HL-60/S4 treated with phorbol 12-myristate 13-acetate at 8.2 ng/mL for 4 days and 3 days (cell line): ENCODE measurements around the gene IKZF1.

Source experiments
- in situ Hi-C: fragments of 300-500 bp; cut with MboI; formaldehyde crosslinking; loops from 2 replicates; pipeline ENCODE4 v1.15.0; 2022; ENCODE audit warnings: low sequenced_read_pairs

Gene IKZF1

DNA sequence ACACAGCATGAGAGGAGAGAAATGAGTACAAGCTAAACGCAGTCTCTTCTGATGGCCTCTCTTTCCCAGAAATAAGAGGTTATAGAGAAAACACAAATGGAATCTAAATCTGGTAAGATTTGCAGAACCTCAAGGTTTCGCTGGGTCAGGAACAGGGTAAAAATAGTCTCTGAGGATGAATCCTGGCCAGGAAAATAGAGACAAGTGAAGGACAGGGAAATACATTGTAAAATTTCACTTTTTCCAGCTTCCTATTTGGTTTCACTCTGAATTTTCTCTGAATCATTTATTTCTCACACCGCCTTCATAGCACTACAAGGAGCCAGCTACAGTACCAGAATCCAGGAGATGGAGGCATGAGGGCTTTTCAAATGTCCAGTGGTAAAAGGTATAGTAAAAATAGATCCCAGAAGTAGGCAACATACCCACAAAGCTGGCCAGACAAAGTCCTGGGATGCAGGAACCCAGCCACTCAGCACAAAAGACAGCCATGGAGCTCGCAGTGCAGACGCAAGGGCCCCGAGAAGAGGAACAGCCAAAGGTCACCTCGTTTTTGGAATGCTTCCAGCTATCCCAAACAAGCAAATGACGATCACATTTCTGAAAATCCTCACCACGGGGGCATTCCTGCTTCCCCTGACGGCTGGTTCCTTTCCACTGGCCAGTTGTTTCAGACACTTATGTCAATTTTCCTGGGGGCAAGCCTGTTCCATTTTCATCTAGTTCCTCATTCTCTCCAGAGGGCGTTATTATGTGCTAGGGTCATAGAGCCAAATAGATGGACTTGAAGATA is 21.5 kb upstream of the IKZF1 start:
- in situ Hi-C loops: no loop called here

DNA sequence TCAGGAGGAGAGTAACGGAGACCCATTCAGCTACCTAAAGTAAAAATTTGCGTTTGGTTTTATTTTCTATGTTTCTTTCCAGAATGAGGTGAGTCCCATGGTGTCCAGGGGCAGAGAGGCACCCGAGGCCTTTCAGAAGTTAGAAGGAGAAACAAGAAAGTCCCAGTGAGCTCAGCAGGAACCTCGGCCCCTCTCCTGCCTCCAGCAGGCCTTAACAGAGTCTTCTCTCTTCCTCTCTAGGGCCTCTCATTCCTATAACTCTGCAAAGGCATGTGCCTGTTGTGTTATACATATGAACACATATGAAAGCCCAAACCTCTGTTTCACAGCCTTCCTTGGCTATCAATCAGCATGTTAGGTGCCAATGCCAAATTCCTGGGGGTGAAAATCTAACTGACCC is 20.8 kb upstream of the IKZF1 start:
- in situ Hi-C loops: no loop called here

DNA sequence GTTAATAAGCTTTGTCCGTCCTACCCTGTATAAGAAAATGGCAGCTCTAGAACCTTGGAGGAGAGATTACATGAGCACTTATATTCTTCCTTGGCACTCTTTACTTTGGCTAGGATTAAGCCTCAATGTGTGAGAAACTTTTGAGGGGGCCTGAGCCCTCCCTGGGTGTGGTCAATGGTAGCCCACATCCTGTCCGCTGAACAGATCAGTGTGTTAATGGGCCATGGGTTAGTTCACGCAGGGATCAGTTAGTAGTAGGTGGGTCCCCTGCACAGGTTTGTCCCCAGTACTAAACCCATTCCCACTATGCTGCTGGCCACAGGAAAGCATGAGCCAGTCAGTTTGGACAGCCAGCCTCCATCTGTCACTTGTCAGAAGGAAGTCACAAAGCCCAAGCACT is 20.2 kb upstream of the IKZF1 start:
- in situ Hi-C loops: no loop called here

DNA sequence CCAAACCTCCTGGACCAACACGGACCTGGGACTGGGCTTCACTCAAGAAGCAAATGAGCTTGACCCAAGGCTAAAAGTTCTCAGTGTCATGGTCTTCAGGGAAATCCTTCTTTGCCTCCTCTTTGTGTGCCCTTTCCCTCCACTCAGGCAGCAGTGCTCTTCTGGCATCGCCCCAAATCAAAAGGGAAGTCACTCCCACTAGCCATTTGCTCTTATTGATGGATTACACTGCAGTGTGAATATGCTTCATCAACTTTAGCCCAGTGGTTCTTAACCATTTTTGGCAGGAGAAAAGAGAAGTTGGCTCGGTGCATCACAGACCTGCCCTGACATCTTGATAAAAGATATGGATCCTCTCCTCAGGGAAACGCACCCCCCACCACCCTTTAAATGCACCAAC is 19.2 kb upstream of the IKZF1 start:
- in situ Hi-C loops: no loop called here

DNA sequence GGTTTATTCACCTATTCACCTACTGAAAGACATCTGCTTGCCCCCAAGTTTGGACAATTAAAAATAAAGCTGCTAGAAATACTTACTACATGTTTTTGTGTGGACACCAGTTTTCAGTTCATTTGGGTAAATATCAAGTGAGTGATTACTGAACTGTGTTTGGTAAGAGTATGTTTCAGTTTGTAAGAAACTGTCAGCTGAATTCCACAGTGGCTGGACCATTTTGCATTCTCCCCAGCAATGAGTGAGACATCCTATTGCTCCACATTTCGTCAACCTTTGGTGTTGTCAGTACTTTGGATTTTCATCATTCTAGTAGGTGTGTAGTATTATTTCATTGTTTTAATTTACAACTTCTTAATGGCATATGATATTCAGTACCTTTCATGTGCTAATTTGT is 17.4 kb upstream of the IKZF1 start:
- in situ Hi-C loops: no loop called here

DNA sequence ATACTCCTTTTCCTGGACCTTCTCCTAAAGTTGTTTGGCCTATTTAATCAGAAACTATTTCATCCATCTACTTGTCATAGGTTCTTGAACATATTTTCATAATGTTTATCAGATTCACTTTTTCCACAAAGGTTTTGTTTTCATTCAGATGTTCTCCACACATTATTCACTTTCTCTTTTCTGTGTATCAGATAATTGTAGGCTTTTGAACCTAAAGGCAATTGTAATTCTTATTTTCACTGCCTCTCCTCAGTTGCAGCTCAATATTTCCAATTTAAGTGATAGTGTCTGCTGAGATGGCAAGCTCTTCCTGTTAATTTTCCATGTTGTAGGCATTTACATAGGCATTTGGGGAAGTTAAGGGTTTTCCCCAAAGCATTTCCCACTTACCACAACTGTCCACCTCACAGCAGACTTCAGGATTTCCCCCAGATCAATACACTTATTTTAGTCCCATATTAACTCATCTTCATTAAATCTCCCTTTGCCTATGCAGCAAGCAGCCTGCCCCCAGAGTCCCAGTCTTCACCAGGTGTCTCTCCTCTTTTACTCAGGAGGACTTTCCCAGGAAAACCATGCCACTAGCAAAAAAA is 12.3 kb upstream of the IKZF1 start:
- in situ Hi-C loops: no loop called here

DNA sequence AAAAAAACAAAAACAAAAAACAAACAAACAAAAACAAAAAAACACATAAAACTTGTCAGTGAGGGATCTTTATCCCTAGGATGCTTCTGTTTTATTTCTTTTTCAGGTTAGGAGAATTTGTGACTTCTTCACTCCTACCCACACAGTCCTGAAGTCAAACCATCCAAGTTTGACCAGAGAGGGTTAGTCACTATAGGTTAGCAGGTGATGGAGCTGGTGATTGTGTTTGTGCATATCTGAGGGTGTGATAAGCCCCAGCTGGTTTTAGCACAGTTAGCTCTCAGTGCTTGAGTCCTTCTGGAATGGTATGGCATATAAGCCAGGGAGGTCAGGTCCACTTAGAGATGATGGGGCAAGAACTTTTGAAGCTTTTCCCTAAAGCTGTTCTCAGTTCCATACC is 11.8 kb upstream of the IKZF1 start:
- in situ Hi-C loops: no loop called here

DNA sequence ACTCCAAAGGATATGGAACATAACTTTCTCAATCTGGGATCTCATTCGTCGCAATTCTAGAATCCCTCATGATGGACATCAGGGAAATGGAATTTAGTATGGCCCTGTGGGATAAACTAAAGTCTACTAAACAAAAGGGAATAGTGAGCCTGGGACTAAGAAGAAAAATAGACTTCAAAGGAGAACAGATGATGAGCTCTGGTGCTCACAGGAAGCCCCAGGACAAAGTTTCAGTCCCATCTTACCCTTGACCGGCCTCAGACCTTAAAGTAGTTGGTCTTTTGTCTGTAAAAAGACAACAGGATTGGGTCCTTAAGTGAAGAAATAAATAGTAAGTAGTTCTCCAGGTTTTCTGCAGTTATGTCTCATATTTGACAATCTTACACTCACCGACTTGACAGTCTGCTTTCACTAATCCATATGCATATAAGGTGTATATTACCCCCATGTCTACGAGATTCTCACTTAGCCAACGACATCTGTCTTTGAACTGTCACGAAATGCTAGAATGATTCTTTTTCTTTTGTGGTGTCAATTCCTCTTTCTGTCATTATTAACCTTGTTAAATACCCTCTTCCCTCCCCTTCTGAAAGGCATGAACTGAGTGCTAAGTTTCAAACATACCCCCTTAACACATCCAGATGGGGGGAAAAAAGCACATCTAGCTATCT is 10.9 kb upstream of the IKZF1 start:
- in situ Hi-C loops: no loop called here

DNA sequence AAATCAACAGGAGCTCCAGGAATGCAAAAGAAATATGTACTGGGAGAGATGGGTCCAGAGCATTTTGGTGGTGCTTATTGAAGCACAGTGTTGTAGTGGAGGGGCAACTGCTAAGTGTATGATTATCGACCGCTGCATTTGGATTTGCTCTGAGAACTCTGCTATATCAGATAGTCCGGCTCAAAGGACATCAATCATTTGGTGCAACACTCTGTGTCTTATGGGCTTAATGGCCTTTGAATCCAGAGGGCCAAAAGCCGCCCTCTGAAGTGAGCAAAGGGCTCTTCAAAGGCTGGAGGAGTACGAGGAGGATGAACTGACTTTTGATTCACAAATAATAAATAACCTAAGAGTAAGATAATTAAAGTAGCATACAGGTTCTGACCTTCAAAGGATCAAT is 9.4 kb upstream of the IKZF1 start:
- in situ Hi-C loops: no loop called here

DNA sequence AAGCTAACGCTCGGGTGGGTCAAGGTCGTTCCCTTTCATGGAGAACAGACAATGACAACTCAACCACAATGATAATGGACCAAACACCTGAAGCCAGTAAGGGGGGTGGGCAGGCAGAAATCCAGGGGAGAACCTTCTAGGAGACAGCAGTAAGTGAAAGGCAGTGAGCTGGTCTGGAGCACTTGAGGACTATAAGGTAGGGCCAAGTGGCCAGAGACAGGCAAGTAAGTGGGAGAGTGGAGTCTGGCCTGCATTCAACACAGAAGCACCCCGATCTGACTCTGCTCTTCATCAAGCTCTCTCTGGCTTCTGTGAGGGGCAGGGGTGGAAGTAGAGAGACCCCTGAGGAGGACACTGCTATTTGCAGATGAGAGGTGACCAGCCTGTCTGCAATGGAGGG is 7.7 kb upstream of the IKZF1 start:
- in situ Hi-C loops: no loop called here

DNA sequence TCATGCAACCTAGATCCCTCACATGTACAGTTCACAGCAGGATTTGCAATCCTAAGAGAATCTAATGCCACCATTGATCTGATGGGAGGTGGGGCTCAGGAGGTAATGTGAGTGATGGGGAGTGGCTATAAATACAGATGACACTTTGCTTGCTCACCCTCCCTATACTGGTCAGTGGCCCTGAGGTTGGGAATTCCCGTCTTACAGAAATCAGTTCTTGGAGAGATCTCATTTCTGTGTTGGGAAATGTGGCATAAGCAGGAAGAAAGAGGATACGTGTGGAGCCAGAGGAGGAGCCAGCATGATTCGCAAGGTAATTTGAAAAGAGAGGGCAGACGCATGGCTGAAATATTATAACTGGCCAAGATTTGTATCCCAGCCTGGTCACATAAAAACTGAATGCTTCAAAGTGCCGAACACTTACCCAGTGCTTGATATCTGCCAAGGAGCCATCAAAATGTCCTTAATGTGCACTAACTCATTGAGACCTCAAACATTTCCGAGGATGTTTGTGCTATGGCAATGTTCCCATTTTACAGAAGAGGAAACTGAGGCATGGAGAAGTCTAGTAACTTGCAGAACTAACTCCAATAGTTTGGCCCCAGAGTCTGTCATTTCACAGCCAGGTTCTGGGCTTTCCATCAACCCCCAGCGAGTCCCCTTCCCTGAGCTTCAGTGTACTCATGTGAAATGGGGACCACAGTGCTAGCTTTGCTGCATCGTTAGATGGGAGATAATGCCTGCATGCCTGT is 5.5 kb upstream of the IKZF1 start:
- in situ Hi-C loops: no loop called here

DNA sequence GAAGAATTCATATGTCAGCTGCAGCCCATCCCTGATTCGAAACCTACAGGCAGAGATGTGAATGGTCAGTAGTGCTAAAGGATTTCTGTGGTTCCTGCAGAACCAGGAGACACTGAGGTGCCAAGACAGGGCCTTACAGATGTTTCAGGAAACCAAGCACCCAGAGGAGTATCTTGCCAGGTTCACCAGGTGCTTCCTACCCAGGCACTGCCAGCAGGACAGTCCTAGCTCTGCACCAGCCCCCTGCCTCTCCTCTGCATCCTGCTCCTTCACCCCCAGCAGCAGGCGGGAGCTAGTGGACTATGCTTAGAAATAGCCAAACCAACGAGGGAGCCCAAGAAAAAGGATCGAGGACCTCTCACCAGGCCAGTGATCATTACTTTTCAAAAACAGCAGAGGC is 4.2 kb upstream of the IKZF1 start:
- in situ Hi-C loops: no loop called here

DNA sequence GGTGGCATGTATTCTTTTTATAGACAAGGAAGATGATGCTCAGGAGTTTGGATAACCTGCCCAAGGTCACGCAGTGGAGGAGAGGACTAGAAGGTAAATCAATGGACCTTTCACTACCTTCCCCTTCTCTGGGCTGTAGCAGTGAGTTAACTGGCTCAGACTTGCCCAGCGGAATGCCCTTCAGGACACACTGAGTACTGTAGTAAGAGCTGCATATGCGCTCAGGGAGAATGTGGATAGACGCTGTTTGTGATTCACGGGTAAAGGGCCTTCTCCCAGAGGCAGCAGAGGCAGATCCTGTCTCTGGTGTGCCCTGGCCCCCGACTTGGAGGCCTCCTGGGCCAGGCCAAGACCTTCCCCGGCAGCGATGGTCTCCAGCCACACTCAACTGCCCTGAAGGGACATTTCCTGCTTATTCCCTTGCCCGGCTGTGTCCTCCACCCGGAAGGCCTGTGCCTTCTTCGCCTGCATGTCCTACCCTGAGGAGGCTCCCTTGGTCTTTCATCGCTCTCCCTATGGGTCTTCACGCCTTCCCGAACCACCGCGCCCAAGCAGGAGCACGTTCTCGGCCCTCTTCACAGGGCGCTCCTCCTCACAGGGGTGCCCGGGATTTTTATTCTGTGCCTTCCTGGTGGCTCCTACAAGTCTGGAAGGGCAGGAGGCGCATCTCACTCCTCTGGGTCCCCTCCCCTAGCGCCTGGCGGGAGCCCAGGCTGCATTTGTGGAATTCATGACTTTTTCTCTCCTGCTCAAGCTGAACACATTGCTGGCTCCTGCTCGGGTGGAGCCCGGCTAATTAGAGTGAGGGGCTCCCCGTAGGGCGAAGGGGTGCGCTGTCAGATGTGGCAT is 1.8 kb upstream of the IKZF1 start:
- in situ Hi-C loops: no loop called here

DNA sequence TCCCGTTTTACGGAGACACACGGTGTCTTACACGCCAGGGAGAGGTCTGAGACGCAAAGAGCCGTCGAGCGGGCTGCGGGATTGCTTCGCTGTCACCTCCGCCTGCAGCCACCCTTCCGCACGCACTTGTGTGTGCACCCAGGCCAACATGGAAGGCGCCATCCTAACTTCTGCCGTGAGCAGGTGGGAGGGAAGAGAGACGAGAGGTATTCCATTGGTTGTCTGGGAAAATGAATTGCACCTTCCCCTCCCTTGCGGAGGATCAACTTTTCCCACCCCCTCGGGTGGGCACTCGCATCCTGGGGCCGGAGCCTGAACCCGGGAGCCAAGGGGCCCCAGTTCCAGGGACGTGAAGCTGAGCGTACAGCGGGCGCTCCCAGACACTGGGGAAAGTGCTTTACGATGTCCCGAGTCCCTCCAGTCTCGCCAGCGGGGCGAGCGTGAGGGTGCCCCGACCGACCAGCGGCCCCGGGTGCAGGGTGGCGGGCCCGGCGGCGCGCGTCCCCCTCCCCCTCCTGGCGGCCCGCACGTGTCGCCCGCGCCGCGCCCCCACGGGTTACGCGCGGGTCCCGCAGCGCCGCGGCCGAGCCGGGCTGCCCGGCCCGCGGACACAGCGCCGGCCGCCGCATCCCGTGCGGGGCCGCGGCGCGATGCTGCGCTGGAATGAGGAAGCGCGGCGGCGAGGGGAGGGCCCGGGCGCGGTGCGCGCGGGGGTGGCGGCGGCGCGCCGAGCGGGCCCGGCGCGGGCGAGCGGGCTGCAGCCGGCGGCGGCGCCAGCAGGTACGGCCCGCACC is 984 bp upstream of the IKZF1 start:
- in situ Hi-C loops: no loop called here

DNA sequence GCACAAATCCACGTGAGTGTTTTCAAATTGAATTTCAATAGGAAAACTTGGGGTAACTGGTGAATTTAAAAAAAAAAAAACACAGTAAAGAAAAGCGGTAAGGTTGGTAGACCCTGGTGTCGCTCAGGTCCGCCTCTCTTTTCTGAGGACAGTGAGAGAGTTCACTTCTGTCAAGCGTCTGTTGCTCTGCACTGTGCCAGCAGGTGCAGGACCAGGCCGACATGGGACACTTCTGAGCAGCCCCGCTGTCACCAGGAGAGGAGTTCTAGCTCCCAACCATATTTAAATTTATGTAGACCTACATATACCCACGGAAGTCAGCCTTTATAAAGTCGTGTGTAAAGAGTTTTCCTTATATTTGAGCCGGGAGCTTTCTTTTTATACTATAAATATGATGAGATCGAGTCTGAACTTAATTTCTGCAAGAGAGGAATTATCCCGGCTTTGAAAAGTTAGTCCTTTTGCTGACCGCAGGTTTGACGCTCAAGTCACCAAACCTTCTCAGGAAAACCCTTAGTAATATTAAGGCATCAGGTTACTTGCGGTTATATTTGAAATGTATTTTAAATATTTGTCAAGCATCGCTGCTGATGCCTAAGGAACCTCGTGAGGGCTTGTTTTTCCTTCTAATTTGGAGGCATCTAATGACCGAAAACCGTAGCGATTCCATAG is 531 bp downstream of the IKZF1 start:
- in situ Hi-C loops: no loop called here

DNA sequence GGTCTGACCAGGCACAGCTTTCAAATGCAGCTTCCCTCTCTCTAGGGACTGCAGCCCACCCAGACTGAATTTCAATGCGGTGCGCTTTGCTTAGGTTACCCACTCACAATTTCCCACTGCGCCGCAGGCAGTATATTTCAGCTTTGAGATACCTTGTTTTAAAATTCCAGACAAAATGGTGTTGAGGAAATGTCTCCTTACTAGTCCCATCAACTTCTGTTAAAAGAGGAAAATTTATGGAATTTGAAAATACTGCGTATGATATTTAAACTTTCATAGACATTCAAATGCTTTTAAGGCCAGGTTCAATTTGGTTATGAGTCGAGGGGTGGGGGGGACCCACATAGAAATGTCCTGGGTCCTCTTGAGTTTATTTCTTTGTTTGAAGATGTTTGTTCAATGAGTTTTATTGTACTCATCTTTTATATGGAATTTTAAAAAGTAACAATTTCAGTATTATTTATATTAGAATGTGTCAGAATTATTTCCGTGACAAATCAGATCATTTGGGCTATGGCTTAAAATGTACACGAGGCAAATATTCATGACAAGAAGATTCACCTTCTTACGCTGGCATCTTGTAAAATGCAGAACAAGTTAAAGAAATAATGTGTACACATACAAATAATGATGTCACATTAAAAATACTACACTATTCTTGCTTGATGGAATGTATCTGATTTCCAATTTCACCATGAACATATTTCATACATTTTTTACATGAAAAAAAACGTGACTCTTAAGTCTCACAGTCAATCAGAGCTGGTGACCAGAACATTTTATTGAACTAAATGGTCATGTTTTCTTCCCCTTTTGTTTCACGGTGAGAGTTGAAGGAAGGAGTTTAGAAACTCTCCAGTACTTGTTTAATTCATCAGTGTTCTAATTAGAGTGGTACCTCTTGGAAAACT is 1.3 kb downstream of the IKZF1 start:
- in situ Hi-C loops: no loop called here

DNA sequence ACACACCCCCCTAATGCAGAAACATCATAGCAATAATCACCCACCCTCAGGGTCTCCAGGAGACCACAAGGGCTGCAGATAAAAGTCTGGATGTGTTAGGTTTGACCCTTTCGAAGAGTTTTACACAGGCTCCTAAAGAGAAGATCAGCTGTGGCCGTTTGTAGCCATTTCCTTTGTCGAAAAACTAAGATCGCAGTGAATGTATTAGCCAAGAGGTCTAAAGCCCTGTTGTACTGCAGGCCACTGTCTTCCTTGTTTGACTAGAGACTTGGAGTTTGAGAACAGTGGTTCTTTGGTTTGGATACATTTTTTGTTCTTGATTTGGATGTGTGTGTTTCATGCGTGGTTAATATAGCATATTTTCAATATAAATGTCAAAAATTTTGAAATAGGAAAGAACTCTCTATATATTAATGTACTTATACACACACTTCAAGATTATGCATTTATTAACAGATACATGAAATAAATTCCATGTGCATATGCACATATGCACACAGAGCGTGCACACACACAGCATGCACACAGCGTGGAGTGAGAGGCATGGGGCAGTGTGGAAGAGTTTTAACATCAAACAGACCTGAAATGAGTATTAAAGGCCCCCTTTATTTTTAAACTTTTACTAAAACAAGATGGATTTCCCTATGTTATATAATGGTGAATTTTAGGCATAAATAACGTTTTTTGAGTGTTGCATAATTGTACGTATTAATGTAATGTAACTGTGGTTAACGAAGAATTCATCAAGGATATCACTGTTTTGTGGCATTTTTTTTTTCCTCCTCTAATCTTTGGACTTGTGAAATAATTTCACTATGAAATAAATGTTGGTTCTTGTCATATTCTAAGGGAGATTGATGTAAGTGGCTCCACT is 2.2 kb downstream of the IKZF1 start:
- in situ Hi-C loops: no loop called here
